H1 (cell line): Measurements from ENCODE around the gene FGD5. TPM values are rescaled to one million over a fixed set of nuclear protein-coding genes. Genes with fewer than 3 reads are reported as not detected.

ENCODE experiments used
- EGR1 ChIP-seq: IDR thresholded peaks from 2 replicates; pipeline ENCODE4 v1.6.1; 2011; ENCODE audit warnings: low read depth, low read length, borderline replicate concordance
- SIRT6 ChIP-seq: IDR thresholded peaks from one replicate; pipeline ENCODE4 v1.7.1; 2012; ENCODE audit warnings: low read length, inconsistent platforms
- SP4 ChIP-seq: IDR thresholded peaks from 2 replicates; pipeline ENCODE4 v1.6.1; 2012; ENCODE audit warnings: low read length, inconsistent platforms
- TCF12 ChIP-seq: IDR thresholded peaks from 2 replicates; pipeline ENCODE4 v1.6.1; 2011; ENCODE audit warnings: low read depth, mild to moderate bottlenecking, low read length
- polyA plus RNA-seq, 7 experiments: library from polyadenylated mRNA; depleted of rRNA in 3 of 7; stranded (reverse) in 5 of 7; unstranded in 2 of 7; fragments of >200 nt in 5 of 7; fragments of 200-250 nt in 2 of 7; gene quantifications; 1 replicate in 5 of 7; 2 replicates in 1 of 7; 4 replicates in 1 of 7; pipeline versions ENCODE4 v1.2.1 to v1.2.3, GENCODE V29; 2011 to 2013; ENCODE audit warnings: missing spikeins in 2 of 7, mixed read lengths in 2 of 7
- total RNA-seq: library from RNA; stranded (reverse); fragmentation: NEBNext Ultra II Directional; extraction: Animal tissue kit (Norgen Biotek cat#: 25700); gene quantifications from 2 replicates; pipeline ENCODE4 v1.2.1, GENCODE V29; 2021
- TF ChIP-seq, protein P1 (sequence below): IDR thresholded peaks from 2 replicates; pipeline ENCODE4 v1.6.1; 2011; ENCODE audit warnings: low read depth, mild to moderate bottlenecking, low read length; ENCODE audit not compliant: insufficient read depth

Gene FGD5
- total and polyA plus RNA-seq, 2 of the 8 experiments (the other 6 are each of a cell fraction or from before 2014, with no cell fraction given): 4.7 to 14.3 TPM

- TF ChIP-seq SP4 (no peak), TCF12 (no peak), SIRT6 (no peak), EGR1 (no peak)
- TF ChIP-seq, protein P1, sequence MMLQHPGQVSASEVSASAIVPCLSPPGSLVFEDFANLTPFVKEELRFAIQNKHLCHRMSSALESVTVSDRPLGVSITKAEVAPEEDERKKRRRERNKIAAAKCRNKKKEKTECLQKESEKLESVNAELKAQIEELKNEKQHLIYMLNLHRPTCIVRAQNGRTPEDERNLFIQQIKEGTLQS: no peak
Measured at GRCh38 chr3:14957153-14957552, 138.4 kb downstream of the FGD5 start (continued).
